Lower leg skin (tissue), 4 donors: ENCODE data around the gene PTPRC. TPM values are rescaled to one million over a fixed set of nuclear protein-coding genes. Genes with fewer than 3 reads are reported as not detected.

ENCODE experiments used
- DNase-seq, 2 donors: peaks; one replicate each; pipeline ENCODE4 v3.0.0-alpha.2; 2019; ENCODE audit warnings: low spot score in 2 of 2
- H3K4me3 ChIP-seq: fragments of 200-600 bp; sonication (generic); 2 replicates; pipeline ENCODE4 v1.5.1; 2017; ENCODE audit warnings: mild to moderate bottlenecking, low read depth; ENCODE audit not compliant: poor library complexity, severe bottlenecking
- POLR2A ChIP-seq, 2 donors: fragments of 450-650 bp; IDR thresholded peaks; one replicate each; pipeline ENCODE4 v1.6.1; 2016 to 2017; ENCODE audit warnings: antibody characterized with exemption in 2 of 2, mild to moderate bottlenecking in 1 of 2, moderate library complexity in 1 of 2
- WGBS, 2 donors: methylation state at CpG; one replicate each; pipeline ENCODE4 v1.1.5; 2018; 5-methylcytosine and 5-hydroxymethylcytosine counted together
- intact Hi-C: fragments of 100-400 bp; cut with DNase I; formaldehyde crosslinking; loops from one replicate; pipeline ENCODE4 v1.15.0; 2023; ENCODE audit warnings: low total_unique reads
- total RNA-seq, 4 donors: library from RNA; depleted of rRNA; stranded (reverse); fragments of >200 nt; gene quantifications; one replicate each; pipeline ENCODE4 v1.1.0, GENCODE V29; 2016
- TF ChIP-seq, protein P1 (sequence below), 3 donors: fragments of 450-650 bp; IDR thresholded peaks; one replicate each; pipeline ENCODE4 v1.5.1; 2016; ENCODE audit warnings: antibody characterized with exemption in 3 of 3, mild to moderate bottlenecking in 3 of 3, moderate library complexity in 2 of 3

The PTPRC gene
- total RNA-seq, 4 donors from 2014 or later: 4.0 to 8.3 (median 4.7) TPM

DNA sequence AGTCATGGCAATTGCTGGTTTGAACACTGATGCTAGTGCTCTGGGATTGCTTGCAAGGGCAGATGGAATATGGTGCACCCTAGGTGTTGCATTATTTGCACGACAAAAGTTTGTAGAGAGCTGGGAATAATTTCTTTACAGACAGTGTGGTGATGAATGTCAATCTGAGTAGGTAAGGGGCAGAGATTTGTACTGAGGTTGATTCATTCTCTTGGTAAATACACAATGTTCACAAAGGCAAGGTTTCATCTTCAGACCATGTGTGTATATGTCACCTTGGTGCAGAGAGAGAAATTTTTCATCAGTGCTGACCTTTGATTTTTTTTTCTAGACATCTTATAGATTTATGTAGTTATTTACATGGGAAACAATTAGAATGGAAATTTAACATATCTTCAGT is 5.0 kb downstream of the PTPRC start:
- no peak overlapping the region for H3K4me3 ChIP-seq
- intact Hi-C loops: no loop called here
- no peak for DNase-seq
- 79 to 89% methylated on average over 1 of the region's 1 CpG for WGBS, 2 donors
- TF ChIP-seq, protein P1, sequence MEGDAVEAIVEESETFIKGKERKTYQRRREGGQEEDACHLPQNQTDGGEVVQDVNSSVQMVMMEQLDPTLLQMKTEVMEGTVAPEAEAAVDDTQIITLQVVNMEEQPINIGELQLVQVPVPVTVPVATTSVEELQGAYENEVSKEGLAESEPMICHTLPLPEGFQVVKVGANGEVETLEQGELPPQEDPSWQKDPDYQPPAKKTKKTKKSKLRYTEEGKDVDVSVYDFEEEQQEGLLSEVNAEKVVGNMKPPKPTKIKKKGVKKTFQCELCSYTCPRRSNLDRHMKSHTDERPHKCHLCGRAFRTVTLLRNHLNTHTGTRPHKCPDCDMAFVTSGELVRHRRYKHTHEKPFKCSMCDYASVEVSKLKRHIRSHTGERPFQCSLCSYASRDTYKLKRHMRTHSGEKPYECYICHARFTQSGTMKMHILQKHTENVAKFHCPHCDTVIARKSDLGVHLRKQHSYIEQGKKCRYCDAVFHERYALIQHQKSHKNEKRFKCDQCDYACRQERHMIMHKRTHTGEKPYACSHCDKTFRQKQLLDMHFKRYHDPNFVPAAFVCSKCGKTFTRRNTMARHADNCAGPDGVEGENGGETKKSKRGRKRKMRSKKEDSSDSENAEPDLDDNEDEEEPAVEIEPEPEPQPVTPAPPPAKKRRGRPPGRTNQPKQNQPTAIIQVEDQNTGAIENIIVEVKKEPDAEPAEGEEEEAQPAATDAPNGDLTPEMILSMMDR (IDR thresholded peaks at IDR 0.05): no peak
- no peak for TF ChIP-seq POLR2A (IDR thresholded peaks at IDR 0.05)

DNA sequence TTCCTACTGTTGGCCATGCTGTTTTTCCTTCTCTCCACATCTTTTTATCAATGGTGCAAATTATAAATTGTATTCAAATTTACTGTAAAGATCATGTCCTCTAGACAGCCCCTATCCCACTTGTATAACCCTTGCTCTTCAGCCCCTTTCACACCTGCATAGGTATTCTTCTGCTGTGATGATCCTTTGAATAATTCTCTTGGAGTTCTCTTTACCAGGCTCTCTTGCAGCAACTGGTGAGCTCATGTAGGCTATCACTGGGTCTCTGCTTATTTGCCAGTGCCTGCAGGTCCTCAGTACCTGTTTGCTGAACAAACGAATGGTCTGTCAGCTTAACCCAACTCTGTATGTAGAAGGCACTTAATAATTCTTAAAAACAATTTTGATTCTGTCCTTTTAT is 8.2 kb downstream of the PTPRC start:
- H3K4me3 ChIP-seq: no peak overlapping the region
- DNase-seq: no peak
- WGBS, 2 donors: 77% methylated on average over 1 of the region's 1 CpG
- intact Hi-C loops: no loop called here
- TF ChIP-seq, protein P1 (IDR thresholded peaks at IDR 0.05): no peak
- TF ChIP-seq POLR2A (IDR thresholded peaks at IDR 0.05): no peak

DNA sequence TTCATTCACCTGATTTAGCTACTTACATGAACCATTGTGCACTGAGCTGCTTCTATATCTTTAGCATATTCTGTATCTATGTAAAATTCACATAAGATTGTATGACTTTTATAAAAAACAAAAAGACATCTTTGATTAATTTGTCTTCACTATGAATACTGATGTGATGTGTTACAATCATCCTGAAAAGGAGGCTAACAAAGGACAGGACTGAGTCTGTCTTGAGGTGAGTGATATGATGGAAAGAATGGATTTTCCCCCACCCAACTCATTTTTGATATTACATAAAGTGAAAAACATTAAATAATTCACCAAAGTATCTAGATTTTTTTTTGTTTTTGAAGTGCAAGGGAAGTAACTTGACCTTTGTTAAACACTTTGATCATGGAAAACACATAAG is 9.8 kb downstream of the PTPRC start:
- intact Hi-C loops: no loop called here

DNA sequence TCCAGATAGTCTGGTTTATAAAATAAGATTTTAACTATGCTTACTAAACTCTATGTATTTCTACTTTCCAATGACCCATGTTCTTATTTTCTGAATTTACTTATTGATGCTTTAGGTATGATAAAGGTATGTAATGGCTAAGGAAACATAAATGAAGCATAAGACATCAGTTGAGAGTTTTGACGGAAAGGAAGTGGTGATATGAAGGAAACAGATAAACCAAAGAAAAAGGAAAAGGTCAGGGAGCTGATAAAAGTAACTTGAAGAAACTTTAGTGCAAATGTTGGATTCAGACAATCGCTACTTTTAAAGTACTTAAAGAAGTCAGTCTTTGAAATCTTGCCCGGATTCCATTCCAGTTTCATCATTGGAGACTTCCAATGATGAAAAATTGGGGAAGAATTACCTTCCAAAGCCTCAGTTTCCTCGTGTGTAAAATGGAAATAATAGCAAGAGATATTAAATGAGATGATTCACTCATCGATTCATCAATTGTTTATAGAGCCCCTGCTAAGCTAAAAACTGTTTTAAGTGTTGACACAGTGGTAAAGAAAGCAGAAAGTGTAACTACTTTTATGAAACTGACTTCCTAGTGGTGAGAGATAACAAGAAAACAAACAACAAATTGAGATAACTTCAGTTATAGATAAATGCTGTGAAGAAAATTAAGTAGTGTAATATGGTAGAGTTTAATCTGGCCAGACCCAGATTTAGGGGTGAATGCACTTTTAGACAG is 10.6 kb downstream of the PTPRC start:
- TF ChIP-seq POLR2A (IDR thresholded peaks at IDR 0.05): no peak
- TF ChIP-seq, protein P1 (IDR thresholded peaks at IDR 0.05): no peak
- H3K4me3 ChIP-seq: no peak overlapping the region
- no peak for DNase-seq
- WGBS, 2 donors: 83 to 85% methylated on average over 5 of the region's 5 CpGs
- intact Hi-C loops: no loop called here

More for the DNA sequence above, 9.8 kb downstream of the PTPRC start:
- H3K4me3 ChIP-seq: no peak overlapping the region
- no peak for TF ChIP-seq POLR2A (IDR thresholded peaks at IDR 0.05)
- TF ChIP-seq, protein P1 (IDR thresholded peaks at IDR 0.05): no peak
- DNase-seq: no peak

DNA sequence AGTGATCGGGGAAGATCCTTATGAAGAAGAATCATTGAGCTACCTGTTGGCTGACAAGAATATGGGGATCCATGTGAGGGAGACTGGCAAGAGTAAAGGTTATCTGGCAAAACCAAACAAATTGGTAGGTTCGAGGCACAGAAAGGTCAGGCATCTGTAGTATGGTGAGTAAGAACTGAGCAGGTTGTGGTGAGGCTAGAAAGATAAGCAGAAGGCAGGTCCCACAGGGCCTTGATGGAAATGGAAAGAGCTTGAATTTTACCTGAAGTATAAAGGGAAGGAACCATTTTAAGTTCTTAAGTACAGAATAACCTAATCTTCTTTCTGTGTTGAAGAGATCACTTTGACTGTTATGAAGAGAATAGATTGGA is 11.1 kb downstream of the PTPRC start:
- DNase-seq: no peak
- intact Hi-C loops: no loop called here
- TF ChIP-seq, protein P1 (IDR thresholded peaks at IDR 0.05): no peak
- no peak for TF ChIP-seq POLR2A (IDR thresholded peaks at IDR 0.05)
- H3K4me3 ChIP-seq: no peak overlapping the region
- WGBS, 2 donors: 86 to 90% methylated on average over 2 of the region's 2 CpGs

DNA sequence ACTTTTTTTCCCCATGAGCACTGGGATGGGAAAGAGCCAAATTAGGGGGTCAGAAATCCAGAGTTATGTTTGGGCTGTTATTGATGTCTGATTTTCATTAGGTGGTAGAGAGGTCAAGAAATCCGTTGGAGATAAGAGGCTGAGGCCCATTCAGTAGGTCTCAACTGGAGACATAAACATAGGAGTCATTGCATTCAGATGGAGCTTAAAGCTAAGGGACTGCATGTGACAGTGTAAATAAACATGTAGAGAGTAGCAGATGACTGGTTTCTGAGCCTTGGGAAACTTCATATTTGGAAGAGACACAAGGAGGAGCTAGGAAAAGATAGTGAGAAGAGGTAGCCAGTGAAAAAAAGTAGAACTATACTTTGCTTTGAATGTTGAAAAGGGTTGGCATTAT is 11.7 kb downstream of the PTPRC start:
- H3K4me3 ChIP-seq: no peak overlapping the region
- TF ChIP-seq POLR2A (IDR thresholded peaks at IDR 0.05): no peak
- 4 to 70% methylated on average over 1 of the region's 1 CpG for WGBS, 2 donors
- intact Hi-C loops: no loop called here
- DNase-seq: no peak
